IMR-90 (cell line): Measurements from ENCODE around the gene YY1AP1. TPM values are rescaled to one million over a fixed set of nuclear protein-coding genes. Genes with fewer than 3 reads are reported as not detected.

Experiments used
- ATAC-seq: fragments of 200-7000 bp; cut with Tn5 transposase; 2 replicates; pipeline ENCODE4 v1.9.1; 2020; ENCODE audit warnings: low read depth, mild to moderate bottlenecking, moderate library complexity
- BruUV-seq: library from RNA; stranded (reverse); fragments of 400-500 nt; replicated peaks from 2 replicates; lab custom pipeline; 2021; lab: Mats Ljungman, UMichigan
- CTCF ChIA-PET: fragments of 300-600 bp; formaldehyde crosslinking; extraction: SDS; loops from one replicate; lab custom pipeline; 2021; ENCODE audit warnings: antibody characterized with exemption; lab: Yijun Ruan, JAX
- POLR2A ChIA-PET: fragments of 300-600 bp; sonication (Branson Sonifier 250); formaldehyde crosslinking; loops from one replicate; lab custom pipeline; 2022; ENCODE audit warnings: antibody characterized with exemption; ENCODE audit not compliant: unreplicated experiment; lab: Charles Lee
- DNase-seq: peaks from one replicate; pipeline ENCODE4 v3.0.0; 2013
- H2AFZ ChIP-seq: replicated peaks from 2 replicates; pipeline ENCODE3; 2013; ENCODE audit warnings: low read length, mild to moderate bottlenecking; ENCODE audit not compliant: poor library complexity
- H2AK5ac ChIP-seq: 2 replicates; pipeline ENCODE4 v1.6.1; 2013; ENCODE audit warnings: low read depth, low read length, inconsistent platforms
- H2AK9ac ChIP-seq: replicated peaks from 2 replicates; pipeline ENCODE3; 2013; ENCODE audit warnings: mild to moderate bottlenecking, low read depth, low read length, moderate library complexity; ENCODE audit not compliant: poor library complexity
- H2BK120ac ChIP-seq: 2 replicates; pipeline ENCODE4 v1.6.1; 2013; ENCODE audit warnings: low read depth, low read length, inconsistent platforms
- H2BK15ac ChIP-seq: 3 replicates; pipeline ENCODE4 v1.6.1; 2013; ENCODE audit warnings: low read depth, low read length, inconsistent platforms
- H2BK20ac ChIP-seq: 2 replicates; pipeline ENCODE4 v1.6.1; 2013; ENCODE audit warnings: low read depth, mild to moderate bottlenecking, inconsistent platforms, low read length, moderate library complexity
- H2BK5ac ChIP-seq: 2 replicates; pipeline ENCODE4 v1.6.1; 2013; ENCODE audit warnings: mild to moderate bottlenecking, low read depth, low read length, inconsistent platforms; ENCODE audit not compliant: poor library complexity, severe bottlenecking
- H3K14ac ChIP-seq: replicated peaks from 2 replicates; pipeline ENCODE4 v1.6.1; 2013; ENCODE audit warnings: low read depth, low read length, inconsistent platforms
- H3K18ac ChIP-seq: 2 replicates; pipeline ENCODE4 v1.6.1; 2013; ENCODE audit warnings: low read depth, low read length, control low read depth
- H3K23ac ChIP-seq: 2 replicates; pipeline ENCODE4 v1.6.1; 2013; ENCODE audit warnings: low read depth, low read length, inconsistent platforms
- H3K27ac ChIP-seq: 2 replicates; pipeline ENCODE4 v1.5.1; 2013; ENCODE audit warnings: mild to moderate bottlenecking, control low read depth, low read length; ENCODE audit not compliant: insufficient read depth
- H3K27me3 ChIP-seq: 2 replicates; pipeline ENCODE4 v1.6.1; 2013; ENCODE audit warnings: low read length; ENCODE audit not compliant: control insufficient read depth, insufficient read depth
- H3K36me3 ChIP-seq: 2 replicates; pipeline ENCODE4 v1.6.1; 2013; ENCODE audit warnings: low read length, mixed read lengths; ENCODE audit not compliant: control insufficient read depth, insufficient read depth
- H3K4ac ChIP-seq: 2 replicates; pipeline ENCODE4 v1.6.1; 2013; ENCODE audit warnings: low read depth, low read length, inconsistent platforms
- H3K4me1 ChIP-seq: 2 replicates; pipeline ENCODE4 v1.6.1; 2013; ENCODE audit warnings: low read length, mixed read lengths; ENCODE audit not compliant: control insufficient read depth, insufficient read depth
- H3K4me2 ChIP-seq: 2 replicates; pipeline ENCODE4 v1.6.1; 2013; ENCODE audit warnings: low read depth, mild to moderate bottlenecking, control low read depth, low read length, moderate library complexity
- H3K4me3 ChIP-seq: 2 replicates; pipeline ENCODE4 v1.5.1; 2013; ENCODE audit warnings: low read depth, mild to moderate bottlenecking, control low read depth, low read length, moderate library complexity; ENCODE audit not compliant: insufficient read depth
- H3K56ac ChIP-seq: 2 replicates; pipeline ENCODE4 v1.6.1; 2013; ENCODE audit warnings: low read length, inconsistent platforms; ENCODE audit not compliant: insufficient read depth; ENCODE audit errors: extremely low read depth
- H3K79me1 ChIP-seq, 2 experiments: 2 replicates each; pipeline ENCODE4 v1.6.1; 2013; ENCODE audit warnings: low read length in 2 of 2, inconsistent platforms in 1 of 2, low read depth in 1 of 2
- H3K9ac ChIP-seq: 2 replicates; pipeline ENCODE4 v1.6.1; 2013; ENCODE audit warnings: low read depth, low read length, control low read depth
- H3K9me1 ChIP-seq: 2 replicates; pipeline ENCODE4 v1.6.1; 2013; ENCODE audit warnings: low read length, inconsistent platforms; ENCODE audit not compliant: insufficient read depth
- H3K9me3 ChIP-seq: 2 replicates; pipeline ENCODE4 v1.6.1; 2013; ENCODE audit warnings: low read length; ENCODE audit not compliant: control insufficient read depth, insufficient read depth
- H4K20me1 ChIP-seq: 2 replicates; pipeline ENCODE4 v1.6.1; 2013; ENCODE audit warnings: low read length, inconsistent platforms; ENCODE audit not compliant: insufficient read depth
- H4K5ac ChIP-seq: 2 replicates; pipeline ENCODE4 v1.6.1; 2013; ENCODE audit warnings: mild to moderate bottlenecking, low read depth, low read length, control low read depth
- H4K8ac ChIP-seq, 2 experiments: 2 replicates each; pipeline ENCODE4 v1.6.1; 2013; ENCODE audit warnings: low read depth in 2 of 2, low read length in 2 of 2, control low read depth in 1 of 2, inconsistent platforms in 1 of 2
- H4K91ac ChIP-seq: 2 replicates; pipeline ENCODE4 v1.6.1; 2013; ENCODE audit warnings: low read depth, low read length, inconsistent platforms; ENCODE audit not compliant: insufficient read depth
- CTCF ChIP-seq: conservative IDR thresholded peaks from 2 replicates; pipeline ENCODE4 v1.5.1; 2012; ENCODE audit warnings: mild to moderate bottlenecking, low read depth, low read length, improper control_type of control experiment
- FOS ChIP-seq: fragments of 150-350 bp; IDR thresholded peaks from 2 replicates; pipeline ENCODE4 v1.6.1; 2016; ENCODE audit warnings: low read depth, low read length
- MXI1 ChIP-seq: IDR thresholded peaks from 2 replicates; pipeline ENCODE4 v1.6.1; 2012; ENCODE audit warnings: low read depth, mild to moderate bottlenecking, low read length, moderate library complexity, borderline replicate concordance
- RAD21 ChIP-seq: IDR thresholded peaks from 2 replicates; pipeline ENCODE4 v1.6.1; 2012; ENCODE audit warnings: low read length, improper control_type of control experiment
- RFX5 ChIP-seq: IDR thresholded peaks from 2 replicates; pipeline ENCODE4 v1.8.0; 2012; ENCODE audit warnings: low read depth, mild to moderate bottlenecking, low read length, moderate library complexity
- SMC3 ChIP-seq: fragments of 150-350 bp; IDR thresholded peaks from 2 replicates; pipeline ENCODE4 v1.6.1; 2016; ENCODE audit warnings: low read depth, mild to moderate bottlenecking, antibody characterized with exemption, low read length, moderate library complexity
- WGBS, 2 experiments: methylation state at CpG; one replicate each; pipeline versions ENCODE4 v1.1.5 to v1.1.7; 2013; ENCODE audit warnings: missing lambda C conversion rate in 2 of 2; ENCODE audit not compliant: insufficient read length in 1 of 2; ENCODE audit errors: extremely low coverage in 2 of 2; 5-methylcytosine and 5-hydroxymethylcytosine counted together
- dilution Hi-C: fragments of 300-500 bp; cut with HindIII; formaldehyde crosslinking; loops from one replicate; pipeline ENCODE4 v1.14.3; 2018; ENCODE audit warnings: low sequenced_read_pairs; ENCODE audit not compliant: unreplicated experiment
- in situ Hi-C: fragments of 300-500 bp; cut with MboI; formaldehyde crosslinking; loops from 3 replicates; pipeline ENCODE4 v1.14.3; 2019; ENCODE audit warnings: low sequenced_read_pairs, inconsistent platforms, mixed read lengths
- intact Hi-C: fragments of 100-400 bp; cut with micrococcal nuclease; formaldehyde crosslinking; loops from 2 replicates; pipeline ENCODE4 v1.10.0; 2022
- polyA plus RNA-seq, 3 experiments: library from polyadenylated mRNA; depleted of rRNA; stranded (reverse); fragments of >200 nt; gene quantifications; 2 replicates each; pipeline ENCODE4 v1.2.3, GENCODE V29; 2012; ENCODE audit warnings: low replicate concordance in 1 of 3
- total RNA-seq: library from RNA; depleted of rRNA; stranded (reverse); fragments of >200 nt; gene quantifications from 2 replicates; pipeline ENCODE4 v1.2.3, GENCODE V29; 2012

The YY1AP1 gene
- total and polyA plus RNA-seq, 2 of the 4 experiments (the other 2 are of a cell fraction), result 31.5 to 52.6 TPM

DNA sequence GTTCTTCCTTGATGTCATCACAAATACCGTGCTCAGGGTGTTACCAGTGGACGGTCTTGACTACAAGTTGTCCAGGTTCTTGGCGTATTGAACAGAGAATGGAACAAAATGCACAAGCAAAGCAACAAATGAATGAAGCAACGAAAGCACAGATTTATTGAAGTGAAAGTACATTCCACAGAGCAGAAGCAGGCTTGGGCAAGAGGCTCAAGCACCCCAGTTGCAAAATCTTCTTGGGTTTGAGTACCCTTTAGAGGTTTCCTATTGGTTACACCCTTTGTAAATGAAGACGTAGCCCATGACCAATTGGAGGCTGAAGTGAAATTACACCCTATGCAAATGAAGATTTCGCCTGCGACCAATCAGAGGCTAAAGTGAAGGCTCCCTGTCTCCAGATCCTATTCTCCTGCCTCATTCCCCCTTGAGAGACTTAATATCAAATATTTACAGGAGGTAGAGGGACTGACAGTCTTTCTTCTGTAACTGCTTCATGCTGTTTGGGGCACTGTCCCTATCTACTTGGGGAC is 38.3 kb downstream of the YY1AP1 start:
- BruUV-seq, result no TSS peak
- Histone ChIP-seq H2AFZ (no peak overlapping the region), H3K4me3 (no peak overlapping the region), H4K20me1 (no peaks in the 10 kb centered on the region), H3K23ac (no peak overlapping the region), H2AK9ac (no peak overlapping the region), H3K9ac (no peak overlapping the region), H3K36me3 (no peaks in the 10 kb centered on the region), H3K9me3 (peaks cover 4% of the 10 kb centered on the region; the same call in 1 of the 2 replicates), H3K56ac (no peak overlapping the region), H3K27ac (no peak overlapping the region), H2BK5ac (no peak overlapping the region), H2BK20ac (no peak overlapping the region), H2BK120ac (no peak overlapping the region), H3K9me1 (0 out of 2 replicates have a peak, but pooled peaks cover 2% of the 10 kb centered on the region), H3K4me2 (no peak overlapping the region), H3K79me1 (peaks cover 0 to 13% of the 10 kb centered on the region in 2 experiments), H4K8ac (no peak overlapping the region), H3K14ac (no peak overlapping the region), H2AK5ac (peak overlapping the region; percentile 31; the same call in 1 of the 2 replicates), H3K18ac (no peak overlapping the region), H3K4ac (no peak overlapping the region), H4K91ac (no peak overlapping the region), H4K5ac (no peak overlapping the region), H3K4me1 (peaks cover 8% of the 10 kb centered on the region), H3K27me3 (no peaks in the 10 kb centered on the region), H2BK15ac (no peak overlapping the region)
- intact Hi-C loops (no loop called here), dilution Hi-C loops (no loop called here), in situ Hi-C loops (no loop called here)
- DNase-seq, result no peak
- no peak for ATAC-seq
- POLR2A ChIA-PET, result no interaction called here
- 85% methylated on average over 4 of the region's 7 CpGs; no CpG with 5 or more reads in 1 of the 2 experiments for WGBS, 2 experiments
- CTCF ChIA-PET, result no interaction called here
- no peak for TF ChIP-seq MXI1
- no peak for TF ChIP-seq FOS
- TF ChIP-seq RFX5, result no peak
- no peak for TF ChIP-seq CTCF
- TF ChIP-seq SMC3, result no peak
- TF ChIP-seq RAD21, result no peak
